HUES6 (cell line): Measurements from ENCODE around the gene RO60.
"Not testable (repeated sequence)": the region's sequence is repeated elsewhere in the genome, so short reads cannot be mapped to it uniquely, and the experiment has no call there.

Experiments used
- H3K27ac ChIP-seq: 2 replicates; pipeline ENCODE4 v1.7.0; 2013; ENCODE audit warnings: low read depth, mild to moderate bottlenecking, low read length, inconsistent platforms
- H3K27me3 ChIP-seq: 2 replicates; pipeline ENCODE4 v1.6.1; 2013; ENCODE audit warnings: low read length; ENCODE audit not compliant: control insufficient read depth, insufficient read depth
- H3K36me3 ChIP-seq: 2 replicates; pipeline ENCODE4 v1.6.1; 2013; ENCODE audit warnings: low read length; ENCODE audit not compliant: control insufficient read depth, insufficient read depth
- H3K4me1 ChIP-seq: 2 replicates; pipeline ENCODE4 v1.6.1; 2013; ENCODE audit warnings: low read length; ENCODE audit not compliant: control insufficient read depth, insufficient read depth
- H3K4me3 ChIP-seq: 2 replicates; pipeline ENCODE4 v1.5.1; 2013; ENCODE audit warnings: low read depth, low read length
- H3K9ac ChIP-seq: one replicate; pipeline ENCODE4 v1.6.1; 2013; ENCODE audit warnings: mild to moderate bottlenecking, low read length
- H3K9me3 ChIP-seq: 2 replicates; pipeline ENCODE4 v1.6.1; 2013; ENCODE audit warnings: low read depth, low read length; ENCODE audit not compliant: control insufficient read depth, insufficient read depth

RO60 gene

DNA sequence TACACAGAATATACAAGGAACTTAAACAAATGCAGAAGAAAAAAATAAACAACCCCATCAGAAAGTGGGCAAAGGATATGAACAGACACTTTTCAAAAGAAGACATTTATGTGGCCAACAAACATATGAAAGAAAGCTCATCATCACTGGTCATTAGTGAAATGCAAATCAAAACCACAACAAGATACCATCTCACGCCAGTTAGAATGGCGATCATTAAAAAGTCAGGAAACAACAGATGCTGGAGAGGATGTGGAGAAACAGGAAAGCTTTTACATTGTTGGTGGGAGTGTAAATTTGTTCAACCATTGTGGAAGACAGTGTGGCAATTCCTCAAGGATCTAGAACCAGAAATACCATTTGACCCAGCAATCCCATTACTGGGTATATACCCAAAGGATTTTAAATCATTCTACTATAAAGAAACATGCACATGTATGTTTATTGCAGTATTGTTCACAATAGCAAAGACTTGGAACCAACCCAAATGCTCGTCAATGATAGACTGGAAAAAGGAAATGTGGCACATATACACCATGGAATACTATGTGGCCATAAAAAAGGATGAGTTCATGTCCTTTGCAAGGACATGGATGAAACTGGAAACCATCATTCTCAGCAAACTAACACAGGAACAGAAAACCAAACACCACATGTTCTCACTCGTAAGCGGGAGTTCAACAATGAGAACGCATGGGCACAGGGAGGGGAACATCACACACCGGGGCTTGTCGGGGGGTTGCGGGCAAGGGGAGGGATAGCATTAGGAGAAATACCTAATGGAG lies 26.6 kb upstream of the RO60 start:
- H3K27ac ChIP-seq, H3K27me3 ChIP-seq, H3K9me3 ChIP-seq, H3K9ac ChIP-seq, H3K4me1 ChIP-seq, H3K4me3 ChIP-seq: not testable (repeated sequence)
- peaks cover 10% of the 10 kb centered on the region for H3K36me3 ChIP-seq

DNA sequence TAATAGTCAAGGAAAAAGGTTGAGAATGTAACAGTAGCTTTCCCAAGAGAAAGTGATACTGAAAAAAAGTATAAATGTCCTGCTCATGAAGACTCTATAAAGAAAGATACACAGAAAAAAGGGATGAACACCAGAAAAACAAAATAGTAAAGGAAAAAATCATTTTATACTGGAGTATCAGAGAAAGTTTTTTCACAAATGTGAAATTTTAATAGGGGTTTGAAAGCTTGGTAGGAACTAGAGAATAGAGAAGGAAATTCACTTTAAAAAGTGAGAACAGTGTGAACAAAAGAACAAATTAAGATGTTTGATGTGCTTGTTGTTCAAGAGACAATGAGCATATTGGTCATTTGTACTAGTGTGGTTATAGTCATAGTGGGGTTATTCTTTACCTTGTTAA lies 25.8 kb upstream of the RO60 start:
- Histone ChIP-seq H3K27ac (no peak overlapping the region), H3K9ac (no peak overlapping the region), H3K4me1 (no peaks in the 10 kb centered on the region), H3K4me3 (no peak overlapping the region), H3K36me3 (peaks cover 9% of the 10 kb centered on the region), H3K9me3 (no peaks in the 10 kb centered on the region), H3K27me3 (no peaks in the 10 kb centered on the region)

DNA sequence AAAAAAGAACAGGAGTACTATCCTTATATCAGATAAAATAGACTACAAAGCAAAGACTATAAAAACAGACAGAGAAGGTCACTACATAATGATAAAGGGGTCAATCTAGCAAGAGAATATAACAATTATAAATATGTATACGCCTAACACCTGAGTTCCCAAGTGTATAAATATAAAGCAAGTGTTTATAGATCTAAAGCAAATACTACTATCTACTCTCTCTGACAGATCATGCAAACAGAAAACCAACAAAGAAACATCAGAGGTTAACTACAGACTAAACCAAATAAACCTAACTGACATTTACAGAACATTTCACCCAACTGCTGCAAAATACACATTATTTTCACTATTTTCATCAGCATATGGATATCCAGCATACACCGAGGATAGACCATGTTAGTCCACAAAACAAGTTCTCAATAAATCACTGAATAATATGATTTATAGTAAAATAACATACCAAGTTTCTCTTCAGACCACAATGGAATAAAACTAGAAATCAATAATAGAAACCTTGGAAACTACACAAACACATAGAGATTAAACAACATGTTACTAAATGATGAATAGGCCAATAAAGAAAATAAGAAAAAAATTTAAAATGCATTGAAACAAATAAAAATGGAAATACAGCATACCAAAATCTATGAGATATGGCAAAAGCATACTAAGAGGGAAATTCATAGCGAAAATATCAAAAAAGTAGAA lies 22.9 kb upstream of the RO60 start:
- H3K9me3 ChIP-seq: no peaks in the 10 kb centered on the region
- H3K27me3 ChIP-seq: no peaks in the 10 kb centered on the region
- H3K27ac ChIP-seq: no peak overlapping the region
- no peak overlapping the region for H3K4me3 ChIP-seq
- peaks cover 9% of the 10 kb centered on the region for H3K4me1 ChIP-seq
- H3K36me3 ChIP-seq: peaks cover 2% of the 10 kb centered on the region; the same call in 1 of the 2 replicates
- H3K9ac ChIP-seq: no peak overlapping the region

DNA sequence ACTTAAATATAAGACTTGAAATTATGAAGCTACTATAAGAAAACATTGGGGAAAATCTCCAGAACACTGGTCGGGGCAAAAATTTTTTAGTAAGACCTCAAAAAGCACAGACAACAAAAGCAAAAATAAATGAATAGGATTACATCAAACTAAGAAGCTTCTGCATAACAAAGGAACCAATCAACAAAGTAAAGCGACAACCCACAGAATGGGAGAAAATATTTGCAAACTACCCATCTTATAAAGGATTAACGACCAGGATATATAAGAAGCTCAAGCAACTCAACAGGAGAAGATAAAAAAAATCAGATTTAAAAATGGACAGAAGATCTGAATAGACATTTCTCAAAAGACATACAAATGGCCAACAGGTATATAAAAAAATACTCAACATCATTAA lies 19.4 kb upstream of the RO60 start:
- H3K9me3 ChIP-seq: no peaks in the 10 kb centered on the region
- no peak overlapping the region for H3K4me3 ChIP-seq
- H3K9ac ChIP-seq: no peak overlapping the region
- H3K27me3 ChIP-seq: no peaks in the 10 kb centered on the region
- H3K4me1 ChIP-seq: peaks cover 9% of the 10 kb centered on the region
- H3K27ac ChIP-seq: no peak overlapping the region
- H3K36me3 ChIP-seq: peaks cover 10% of the 10 kb centered on the region

DNA sequence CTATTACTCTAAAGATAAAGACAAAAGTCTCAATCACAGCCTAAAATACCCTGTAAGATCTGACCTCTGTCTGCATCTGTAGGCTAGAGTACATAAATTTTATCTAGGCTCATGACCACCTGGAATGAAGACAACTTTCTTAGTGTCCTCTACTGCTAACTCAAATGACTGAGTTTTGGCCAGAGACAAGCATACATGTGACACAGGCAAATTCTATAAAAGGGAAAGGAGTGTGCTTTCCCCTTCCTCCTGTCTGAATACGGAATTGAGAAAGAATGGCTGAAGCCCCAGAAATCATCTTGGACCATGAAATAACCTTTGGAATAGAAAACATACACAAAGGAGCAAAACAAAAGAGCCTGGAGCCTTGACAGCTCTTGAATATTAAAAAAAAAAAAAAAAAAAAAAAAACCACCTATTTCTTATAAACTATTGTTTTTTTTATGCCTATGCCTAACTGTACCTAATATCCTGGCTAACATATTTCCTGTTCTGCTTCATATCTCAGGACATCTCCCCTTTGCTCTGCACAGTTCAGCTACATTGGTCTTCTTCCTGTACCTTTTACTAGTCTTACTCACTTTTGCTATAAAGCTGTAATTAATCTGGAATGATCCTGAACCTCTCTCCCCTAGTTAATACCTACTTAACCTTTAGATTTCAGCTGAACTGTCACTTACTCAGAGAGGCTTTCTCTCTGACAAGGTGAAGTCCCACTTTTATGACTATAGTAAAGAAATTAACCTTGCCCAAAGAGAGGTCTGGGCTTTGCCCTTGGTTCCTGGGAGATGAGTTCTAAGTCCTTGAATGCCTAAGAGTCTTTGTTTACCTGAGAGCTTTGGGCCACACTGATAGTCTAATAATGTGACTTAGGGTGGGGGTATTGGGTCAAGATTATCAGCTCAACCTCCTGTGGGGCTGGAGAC lies 16.4 kb upstream of the RO60 start:
- Histone ChIP-seq H3K9me3 (no peaks in the 10 kb centered on the region), H3K4me1 (peaks cover 9% of the 10 kb centered on the region), H3K9ac (no peak overlapping the region), H3K36me3 (peaks cover 28% of the 10 kb centered on the region), H3K4me3 (no peak overlapping the region), H3K27me3 (no peaks in the 10 kb centered on the region), H3K27ac (no peak overlapping the region)

DNA sequence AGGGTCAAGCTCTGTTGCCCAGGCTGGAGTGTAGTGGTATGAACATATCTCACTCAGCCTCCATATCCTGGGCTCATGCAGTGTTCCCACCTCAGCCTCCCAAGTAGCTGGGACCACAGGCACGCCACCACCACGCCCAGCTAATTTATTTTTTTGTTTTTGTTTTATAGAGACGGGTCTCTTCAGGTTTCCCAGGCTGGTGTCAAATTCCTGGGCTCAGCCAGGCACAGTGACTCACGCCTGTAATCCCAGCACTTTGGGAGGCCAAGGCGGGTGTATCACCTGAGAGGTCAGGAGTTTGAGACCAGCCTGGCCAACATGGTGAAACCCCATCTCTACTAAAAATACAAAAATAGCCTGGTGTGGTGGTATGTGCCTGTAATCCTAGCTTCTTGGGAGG lies 10.5 kb upstream of the RO60 start:
- not testable (repeated sequence) for H3K4me1 ChIP-seq, H3K27ac ChIP-seq, H3K9ac ChIP-seq, H3K9me3 ChIP-seq, H3K4me3 ChIP-seq, H3K27me3 ChIP-seq
- peaks cover 52% of the 10 kb centered on the region for H3K36me3 ChIP-seq

DNA sequence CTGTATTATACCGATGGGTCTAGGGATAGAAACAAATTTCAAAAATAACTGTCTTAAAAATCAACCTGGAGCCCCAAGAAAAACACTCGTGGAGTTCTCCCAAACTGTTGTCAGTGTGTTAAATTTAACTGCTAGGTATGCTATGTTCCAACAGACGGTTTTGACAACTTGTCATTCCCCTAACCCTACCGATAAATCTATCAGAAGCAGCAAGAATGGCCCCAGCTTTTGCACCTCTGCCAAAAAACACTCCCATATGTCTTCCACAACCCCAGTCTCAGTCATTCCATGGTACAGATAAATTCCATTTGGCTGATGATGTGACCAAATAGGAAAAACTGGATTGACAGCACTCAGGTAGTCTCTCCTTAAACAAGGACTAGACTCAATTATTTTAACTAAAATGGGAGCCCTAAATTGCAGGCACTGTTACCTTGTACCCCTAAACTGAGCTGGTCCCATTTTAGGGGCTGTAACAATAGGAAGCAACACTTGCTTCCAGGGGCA lies 5.2 kb upstream of the RO60 start:
- H3K27ac ChIP-seq: no peak overlapping the region
- no peak overlapping the region for H3K9ac ChIP-seq
- H3K36me3 ChIP-seq: peaks cover 21% of the 10 kb centered on the region
- no peaks in the 10 kb centered on the region for H3K9me3 ChIP-seq
- peaks cover 5% of the 10 kb centered on the region; the same call in 1 of the 2 replicates for H3K4me1 ChIP-seq
- no peaks in the 10 kb centered on the region for H3K27me3 ChIP-seq
- no peak overlapping the region for H3K4me3 ChIP-seq

DNA sequence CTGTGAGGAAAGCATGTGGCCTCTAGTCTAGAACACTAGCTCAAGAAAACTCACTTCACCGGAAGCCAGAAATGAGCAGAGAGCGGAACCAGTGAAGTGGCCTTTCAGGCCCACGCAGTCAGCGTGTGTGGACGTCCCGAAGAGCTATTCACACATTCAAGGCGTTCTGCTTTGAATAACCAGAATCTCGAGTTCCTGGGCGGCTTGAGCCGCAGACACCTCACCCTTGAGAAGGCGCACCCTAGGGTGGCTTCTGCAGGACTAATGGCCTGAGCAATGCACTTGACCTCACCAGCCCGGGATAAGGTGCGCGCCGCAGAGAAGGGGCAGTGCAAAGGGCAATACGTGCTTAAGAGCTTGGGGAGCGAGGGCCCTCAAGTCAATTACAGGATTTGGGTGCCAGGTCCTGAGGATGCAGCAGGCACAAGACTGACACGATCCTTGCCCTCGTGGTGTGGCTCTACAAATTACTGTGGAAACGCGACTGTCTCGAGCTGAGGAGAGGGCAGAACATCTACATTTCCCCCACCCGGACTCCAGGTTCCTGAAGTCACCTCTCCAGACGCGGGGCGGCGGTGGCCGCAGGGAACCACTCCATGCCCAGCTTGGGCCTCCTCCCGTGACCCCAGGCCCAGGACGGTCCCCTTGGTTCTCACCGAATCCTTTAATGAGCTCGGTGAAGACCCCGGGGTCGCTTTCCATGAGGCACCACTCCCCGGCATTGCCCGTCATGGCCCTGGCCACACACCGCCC lies 707 bp upstream of the RO60 start:
- Histone ChIP-seq H3K9ac (peak overlapping the region; percentile 98), H3K4me1 (peaks cover 10% of the 10 kb centered on the region)

DNA sequence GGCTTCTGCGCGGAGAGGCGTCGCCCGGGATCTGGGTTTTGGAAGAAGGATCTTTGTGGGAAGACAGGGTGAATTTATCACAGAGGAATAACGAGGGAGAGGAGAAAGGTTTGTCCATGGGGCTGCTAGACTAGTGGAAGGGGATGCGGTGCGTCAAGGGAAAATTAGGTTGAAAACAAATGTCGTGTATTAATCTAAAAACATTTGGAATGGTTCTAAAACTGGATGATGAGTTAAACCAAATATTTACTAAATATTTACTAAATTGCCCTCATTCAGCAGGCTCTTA lies 647 bp downstream of the RO60 start:
- Histone ChIP-seq H3K4me1 (peaks cover 10% of the 10 kb centered on the region), H3K4me3 (peak overlapping the region; percentile 90), H3K27me3 (no peaks in the 10 kb centered on the region), H3K9ac (peak overlapping the region; percentile 98), H3K9me3 (no peaks in the 10 kb centered on the region), H3K36me3 (peaks cover 5% of the 10 kb centered on the region; the same call in 1 of the 2 replicates), H3K27ac (peak overlapping the region; percentile 85; the same call in 1 of the 2 replicates)

More for the DNA sequence above, 707 bp upstream of the RO60 start:
- H3K36me3 ChIP-seq: peaks cover 5% of the 10 kb centered on the region; the same call in 1 of the 2 replicates
- peak overlapping the region; percentile 46; the same call in 1 of the 2 replicates for H3K27ac ChIP-seq
- peak overlapping the region; percentile 90 for H3K4me3 ChIP-seq
- H3K9me3 ChIP-seq: no peaks in the 10 kb centered on the region
- H3K27me3 ChIP-seq: no peaks in the 10 kb centered on the region

DNA sequence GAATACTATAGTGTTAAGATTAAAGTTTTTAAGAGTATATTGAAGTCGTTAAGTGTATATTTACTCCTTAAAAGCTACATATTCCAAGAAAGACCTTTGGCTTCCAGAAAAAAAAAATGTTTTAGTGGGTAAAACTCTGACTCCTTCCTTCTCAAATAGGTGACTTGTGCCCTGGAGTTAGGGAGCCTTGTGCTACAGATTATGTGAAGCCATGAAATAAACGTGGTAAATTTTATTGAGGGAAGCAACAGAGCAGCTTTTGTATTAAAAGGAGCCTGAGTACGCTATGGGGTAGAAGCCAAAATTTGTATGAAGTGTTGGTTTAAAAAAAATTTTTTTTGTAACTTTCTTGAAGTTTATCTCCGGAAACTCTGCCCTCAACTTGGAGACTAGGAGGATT lies 994 bp downstream of the RO60 start:
- Histone ChIP-seq H3K4me3 (peak overlapping the region; percentile 90), H3K9me3 (no peaks in the 10 kb centered on the region), H3K36me3 (peaks cover 5% of the 10 kb centered on the region; the same call in 1 of the 2 replicates), H3K4me1 (peaks cover 10% of the 10 kb centered on the region), H3K9ac (peak overlapping the region; percentile 98), H3K27me3 (no peaks in the 10 kb centered on the region), H3K27ac (peak overlapping the region; percentile 85; the same call in 1 of the 2 replicates)
